Stimulated activated CD8-positive, alpha-beta memory T cell treated with anti-CD3 and anti-CD28 coated beads, Interleukin-2, amount 100 ng/mL, for 48 hours (primary cell): ENCODE data around the gene UEVLD.
A peak's percentile ranks its signal among the peaks of the same experiment; 100 is the strongest.
"Not testable (repeated sequence)": the region's sequence is repeated elsewhere in the genome, so short reads cannot be mapped to it uniquely, and the experiment has no call there.

Source experiments
- DNase-seq, 2 donors: peaks; one replicate each; pipeline ENCODE4 v3.0.0-alpha.2; 2020; ENCODE audit warnings: low read depth in 2 of 2

Gene UEVLD

GRCh38 chr11:18588297-18589252, at the start of gene UEVLD:
Gene UEVLD (minus strand): TSS chr11:18588734. CDS start chr11:18588654, 80 bp downstream.
- DNase-seq: peak; percentile 65 to 73

GRCh38 chr11:18634140-18635032, 45.9 kb upstream of the UEVLD start, which contains the start of gene SPTY2D1:
Gene SPTY2D1 (minus strand): TSS chr11:18634342. CDS start chr11:18634257, 85 bp downstream.
- peak; percentile 94 to 97 for DNase-seq

GRCh38 chr11:18633256-18634139, 45.0 kb upstream of the UEVLD start:
- DNase-seq: peak in 1 of 2 donors; percentile 12

- DNase-seq: no peak
These were observed 44.3 kb upstream of the UEVLD start for GRCh38 chr11:18632841-18633240.

- no peak for DNase-seq
These were observed 35.6 kb upstream of the UEVLD start for GRCh38 chr11:18624161-18624560.

- DNase-seq: no peak
These were observed 35.2 kb upstream of the UEVLD start for GRCh38 chr11:18623707-18624106.

- DNase-seq: no peak
These were observed 29.9 kb upstream of the UEVLD start for GRCh38 chr11:18618342-18619025.

- DNase-seq: no peak
These were observed 29.3 kb upstream of the UEVLD start for GRCh38 chr11:18617688-18618341.

GRCh38 chr11:18615628-18616392, 27.3 kb upstream of the UEVLD start:
- no peak for DNase-seq

- no peak for DNase-seq
These were observed 26.1 kb upstream of the UEVLD start for GRCh38 chr11:18614667-18615066.

GRCh38 chr11:18612394-18612793, 23.9 kb upstream of the UEVLD start:
- DNase-seq: no peak

GRCh38 chr11:18611196-18611595, 22.7 kb upstream of the UEVLD start:
- no peak for DNase-seq

GRCh38 chr11:18608376-18608775, 19.8 kb upstream of the UEVLD start:
- DNase-seq: no peak

GRCh38 chr11:18600915-18601569, 12.5 kb upstream of the UEVLD start:
- no peak for DNase-seq

- no peak for DNase-seq
These were observed 11.3 kb upstream of the UEVLD start, which contains the start of gene MISFA for GRCh38 chr11:18599739-18600230. Gene MISFA (plus strand): TSS chr11:18599789. CDS start chr11:18599929, 140 bp downstream.

GRCh38 chr11:18594999-18595749, 6.6 kb upstream of the UEVLD start:
- no peak for DNase-seq

- DNase-seq: not testable (repeated sequence)
These were observed 5.6 kb upstream of the UEVLD start for GRCh38 chr11:18594088-18594487.

- no peak for DNase-seq
These were observed 2.0 kb upstream of the UEVLD start for GRCh38 chr11:18590571-18590970.
